HEK293T (cell line): Measurements from ENCODE around the gene KRTAP4-5.

Experiments
- ARNT ChIP-seq: fragments of 450-650 bp; IDR thresholded peaks from 2 replicates; pipeline ENCODE4 v1.6.1; 2017; ENCODE audit warnings: mild to moderate bottlenecking
- BHLHE40 ChIP-seq: fragments of 450-650 bp; IDR thresholded peaks from 2 replicates; pipeline ENCODE4 v1.6.1; 2016; ENCODE audit warnings: mild to moderate bottlenecking, moderate library complexity, borderline replicate concordance
- CTBP1 ChIP-seq: fragments of 450-650 bp; IDR thresholded peaks from 2 replicates; pipeline ENCODE4 v1.6.1; 2016; ENCODE audit warnings: borderline replicate concordance
- ELF4 ChIP-seq: fragments of 450-650 bp; IDR thresholded peaks from 2 replicates; pipeline ENCODE4 v1.6.1; 2017; ENCODE audit warnings: antibody characterized with exemption
- FOXM1 ChIP-seq: fragments of 450-650 bp; IDR thresholded peaks from 2 replicates; pipeline ENCODE4 v1.6.1; 2017; ENCODE audit warnings: mild to moderate bottlenecking, borderline replicate concordance
- HDGF ChIP-seq: fragments of 450-650 bp; IDR thresholded peaks from 2 replicates; pipeline ENCODE4 v1.6.1; 2017; ENCODE audit warnings: antibody characterized with exemption, borderline replicate concordance
- PKNOX1 ChIP-seq: fragments of 450-650 bp; IDR thresholded peaks from 2 replicates; pipeline ENCODE4 v1.6.1; 2016
- ZNF384 ChIP-seq: fragments of 450-650 bp; IDR thresholded peaks from 2 replicates; pipeline ENCODE4 v1.6.1; 2016

- no peak for TF ChIP-seq HDGF
- TF ChIP-seq ZNF384: no peak
- no peak for TF ChIP-seq FOXM1
- TF ChIP-seq CTBP1: no peak
- TF ChIP-seq ARNT: no peak
- TF ChIP-seq ELF4: no peak
- no peak for TF ChIP-seq PKNOX1
- TF ChIP-seq BHLHE40: no peak
Measured at GRCh38 chr17:41184480-41184961, 34.9 kb upstream of the KRTAP4-5 start, which contains the start of gene KRTAP4-1.
